Activated CD8-positive, alpha-beta memory T cell treated with anti-CD3 and anti-CD28 coated beads for 24 hours (primary cell): ENCODE data around the gene PLIN1.

Source experiments
- DNase-seq: peaks from one replicate; pipeline ENCODE4 v3.0.0-alpha.2; 2020

PLIN1 gene

DNA sequence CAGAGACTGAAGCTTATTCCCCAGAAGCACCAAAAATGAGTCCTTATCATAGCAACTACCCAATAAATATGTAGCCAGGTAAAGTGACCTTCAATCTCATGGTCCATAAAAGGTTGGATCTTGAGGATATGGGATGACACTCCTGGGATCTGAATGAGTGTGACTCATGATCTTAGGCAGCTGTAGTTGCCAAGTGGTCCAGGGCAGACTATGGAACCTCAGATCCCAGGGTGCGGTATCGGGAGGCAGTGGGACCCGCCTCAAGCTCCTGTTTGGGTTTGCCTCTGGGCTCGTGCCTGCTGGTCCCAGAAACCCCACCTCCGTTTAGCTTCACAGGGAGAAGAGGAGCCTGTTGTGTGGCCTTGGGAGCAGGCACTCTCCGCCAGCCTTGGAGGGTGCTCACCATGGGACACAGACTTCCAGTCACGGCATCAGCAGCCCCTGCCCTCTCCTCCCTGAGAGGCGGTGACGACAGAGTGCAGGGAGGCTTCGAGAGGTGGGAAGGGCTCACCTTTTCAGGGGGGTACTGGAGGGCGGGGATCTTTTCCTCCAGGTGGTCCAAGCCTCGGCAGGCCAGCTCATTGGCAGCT lies 8.1 kb downstream of the PLIN1 start:
- DNase-seq = no peak

- no peak for DNase-seq
These were observed 9.2 kb downstream of the PLIN1 start for GRCh38 chr15:89669941-89670340.

DNA sequence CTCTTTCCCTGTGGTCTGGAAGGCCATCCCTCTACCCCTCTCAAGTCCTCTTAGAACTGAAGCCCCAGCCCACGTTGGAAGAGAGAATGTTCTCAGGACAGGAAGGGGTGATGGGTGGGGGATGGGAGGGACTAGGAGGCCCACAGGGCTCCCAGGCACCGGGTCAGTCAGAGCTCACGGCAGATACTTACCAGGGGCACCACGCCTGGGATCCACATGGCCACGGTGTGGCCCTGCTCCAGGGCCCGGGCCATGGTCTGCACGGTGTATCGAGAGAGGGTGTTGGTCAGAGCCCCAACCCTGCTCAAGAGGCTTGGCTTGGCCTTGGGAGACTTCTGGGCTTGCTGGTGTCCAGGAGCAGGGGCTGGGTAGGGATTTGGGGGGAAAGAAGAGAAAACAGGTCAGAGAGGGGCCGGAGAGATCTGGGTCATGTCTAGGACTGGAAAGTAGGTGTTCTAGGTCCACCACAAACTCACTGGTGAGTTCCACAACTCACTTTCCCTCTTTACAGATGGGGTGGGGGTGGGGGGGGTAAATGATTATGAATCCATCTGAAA lies 9.8 kb downstream of the PLIN1 start:
- DNase-seq = no peak

DNA sequence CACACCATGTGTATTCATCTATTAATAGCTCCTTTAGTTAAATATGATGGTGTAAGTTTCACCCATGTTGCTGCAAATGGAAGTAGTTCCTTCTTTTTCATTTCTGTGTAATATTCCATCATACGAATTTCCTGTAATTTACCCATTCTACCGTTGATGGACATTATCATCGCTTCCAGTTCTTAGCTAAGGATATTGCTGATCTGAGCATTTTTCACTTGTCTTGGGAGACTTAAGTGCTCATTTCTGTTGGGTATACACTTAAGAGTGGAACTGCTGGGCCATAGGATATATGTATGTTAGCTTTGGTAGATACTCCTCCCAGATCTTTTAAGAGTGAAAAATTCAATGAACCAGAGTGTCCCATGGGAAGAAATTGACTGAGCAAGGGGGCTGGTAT lies 11.0 kb downstream of the PLIN1 start:
- DNase-seq = no peak

- no peak for DNase-seq
These were observed 11.5 kb downstream of the PLIN1 start for GRCh38 chr15:89667706-89667960.

DNA sequence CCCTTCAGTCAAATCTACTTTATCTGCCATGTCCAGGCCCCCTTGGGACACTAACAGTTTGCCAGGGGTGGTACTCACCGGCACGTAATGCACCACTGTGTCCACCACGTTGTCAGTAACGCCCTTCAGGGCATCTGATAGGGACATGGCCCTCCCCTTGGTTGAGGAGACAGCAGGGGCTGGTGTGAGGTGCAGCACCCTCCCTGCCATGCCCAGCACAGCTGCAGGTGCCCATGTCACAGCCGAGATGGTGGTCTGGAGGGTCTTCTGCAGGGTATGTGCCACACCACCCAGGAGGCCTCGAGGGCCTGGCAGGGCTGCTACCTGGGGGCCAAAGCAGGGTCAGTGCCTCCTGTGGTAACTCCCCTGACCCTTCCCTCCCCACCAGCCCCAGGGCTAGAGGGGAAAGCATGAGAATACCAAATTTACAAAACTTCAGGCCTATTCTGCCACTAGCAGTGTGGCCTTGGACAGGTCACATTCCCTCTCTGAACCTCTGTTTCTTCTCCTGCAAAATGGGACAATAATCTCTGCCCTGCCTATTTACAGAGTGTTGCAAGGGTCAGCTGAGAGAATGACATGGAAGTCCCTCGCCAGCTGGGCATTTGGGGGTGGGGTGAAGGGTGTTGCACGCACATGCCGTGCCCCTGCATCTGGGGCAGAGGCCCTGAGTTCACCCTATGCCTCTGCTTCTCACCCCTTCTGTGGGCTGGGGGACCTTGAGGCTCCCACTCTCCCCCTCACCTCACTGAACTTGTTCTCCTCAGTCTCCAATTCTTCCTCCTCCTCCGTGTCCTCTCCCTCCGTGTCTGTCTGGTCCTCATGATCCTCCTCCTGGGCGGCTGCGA lies 12.1 kb downstream of the PLIN1 start:
- DNase-seq = no peak

GRCh38 chr15:89666184-89666857 lies 12.8 kb downstream of the PLIN1 start:
- no peak for DNase-seq

DNA sequence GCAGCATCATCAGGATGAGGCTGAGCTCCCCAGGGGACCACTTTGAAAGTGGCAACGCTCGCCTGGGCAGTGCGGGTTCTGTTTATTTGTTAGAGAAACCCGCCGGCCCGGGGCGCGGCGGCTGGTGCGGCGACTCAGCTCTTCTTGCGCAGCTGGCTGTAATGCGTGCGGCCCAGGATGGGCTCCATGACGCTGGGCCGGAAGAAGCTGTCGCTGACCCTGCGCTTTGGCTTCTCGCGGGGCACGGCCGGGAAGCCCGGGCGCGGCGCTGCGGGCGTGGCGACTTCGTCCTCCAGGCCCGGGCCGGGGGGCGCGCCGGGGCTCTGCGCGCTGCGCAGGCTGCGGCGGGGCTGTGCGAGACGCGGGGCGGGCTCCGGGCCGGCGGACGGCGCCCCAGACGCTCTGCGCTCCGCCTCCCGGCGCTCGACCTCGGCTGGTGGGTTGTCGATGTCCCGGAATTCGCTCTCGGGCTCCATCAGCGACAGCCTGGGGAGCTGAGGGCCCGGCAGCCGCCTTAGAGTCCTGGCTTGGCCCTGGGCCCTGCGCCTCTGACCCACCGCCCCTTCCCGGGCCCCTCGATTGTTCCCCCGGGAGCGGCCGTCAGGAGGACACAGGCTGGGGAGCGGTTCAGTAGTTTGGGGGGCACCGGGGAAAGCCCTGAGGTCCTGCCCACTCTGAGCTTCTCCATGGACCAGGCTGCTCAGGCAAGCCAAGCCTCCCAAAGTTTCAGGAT lies 13.6 kb downstream of the PLIN1 start:
- DNase-seq = no peak

DNA sequence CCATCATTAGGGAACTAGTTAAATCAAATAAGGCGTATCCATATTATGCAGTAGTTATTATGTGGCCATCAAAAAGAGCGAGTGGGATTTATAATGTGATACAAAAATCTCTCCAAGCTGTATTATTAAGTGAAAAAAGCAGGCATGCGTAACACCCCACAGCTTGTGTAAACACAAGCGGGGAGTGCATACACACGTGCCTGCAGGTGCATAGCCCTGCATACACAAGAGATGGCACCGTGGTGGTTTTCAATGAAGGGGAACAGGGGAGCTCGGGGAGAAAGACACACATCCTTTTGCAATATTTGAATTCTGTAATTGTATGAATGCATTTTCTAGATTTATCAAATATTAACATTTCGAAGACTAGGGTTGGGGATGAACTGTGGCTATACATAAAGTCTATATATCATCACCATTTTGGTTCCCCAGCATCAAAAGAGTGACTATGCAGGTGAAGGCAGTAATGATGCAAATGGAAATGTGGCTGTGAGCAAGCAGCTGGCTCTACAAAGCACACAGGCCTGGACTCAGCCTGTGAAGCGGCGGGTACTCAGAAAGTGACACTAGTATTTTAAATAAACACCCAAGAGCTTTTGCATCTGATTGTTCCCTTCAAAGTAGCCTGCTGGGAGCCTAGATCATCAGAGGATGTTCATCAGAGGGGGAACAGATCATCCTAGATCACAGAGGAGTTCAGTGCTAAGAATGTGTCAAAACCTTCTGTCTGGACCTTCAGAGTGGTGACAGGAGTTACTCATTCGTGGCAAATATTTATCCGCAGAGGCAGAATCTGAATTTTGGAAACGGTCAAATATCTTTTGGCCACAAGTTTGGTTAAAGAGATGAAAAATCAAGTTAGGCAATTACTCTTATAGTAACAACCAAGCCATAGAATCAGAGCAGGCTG lies 14.5 kb downstream of the PLIN1 start:
- no peak for DNase-seq

DNA sequence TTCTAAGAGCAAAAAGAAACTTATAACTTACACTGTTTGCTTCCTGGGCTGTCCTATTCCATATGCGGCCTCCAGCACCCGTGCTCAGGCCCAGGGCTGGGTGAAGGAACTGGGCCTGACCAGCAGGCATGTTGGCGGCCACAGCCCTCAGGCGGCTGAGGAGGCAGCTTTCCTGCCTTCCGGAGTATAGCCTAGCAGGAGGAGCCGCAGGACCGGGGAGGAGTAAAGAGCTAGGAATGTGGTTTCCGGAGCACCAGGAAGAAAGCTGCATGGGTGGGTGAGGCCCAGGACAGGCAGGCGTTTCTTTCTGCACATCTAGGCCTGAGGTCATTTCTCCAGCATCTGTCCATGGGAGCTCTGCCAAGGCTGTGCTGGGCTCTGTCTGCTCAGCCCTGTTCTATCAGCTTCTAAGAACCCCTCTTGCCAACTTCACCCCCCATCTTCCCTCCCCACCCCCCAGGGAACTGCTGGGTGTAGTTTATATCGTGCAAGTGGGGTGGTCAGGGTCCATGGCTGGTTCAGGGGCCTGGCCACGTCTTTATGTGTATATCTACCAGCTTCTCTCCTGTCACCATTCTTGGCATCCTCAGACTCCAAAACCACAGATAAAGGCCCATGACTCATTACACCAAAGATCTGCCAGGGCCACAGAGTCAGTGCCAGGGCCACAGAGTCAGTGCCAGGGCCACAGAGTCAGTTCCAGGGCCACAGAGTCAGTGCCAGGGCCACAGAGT lies 16.1 kb downstream of the PLIN1 start:
- no peak for DNase-seq

DNA sequence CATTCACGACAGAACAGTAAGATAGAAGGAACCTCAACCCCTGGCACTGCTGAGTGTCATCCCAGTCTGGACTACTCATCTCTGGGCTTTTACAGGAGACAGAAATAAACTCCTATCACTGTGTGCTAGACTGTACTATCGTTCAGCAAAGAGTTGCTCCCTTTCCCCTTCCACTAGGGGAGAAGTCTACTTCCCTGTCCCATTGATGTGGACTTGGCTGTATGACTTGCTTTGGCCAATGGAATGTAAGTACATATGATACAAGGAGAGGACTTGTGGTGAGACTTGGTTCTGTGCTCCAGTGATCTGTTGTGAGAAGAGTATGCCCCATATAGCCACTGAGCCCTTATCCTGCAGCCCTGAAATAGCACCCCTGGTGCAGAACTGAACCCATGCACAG lies 18.6 kb downstream of the PLIN1 start:
- DNase-seq = no peak

DNA sequence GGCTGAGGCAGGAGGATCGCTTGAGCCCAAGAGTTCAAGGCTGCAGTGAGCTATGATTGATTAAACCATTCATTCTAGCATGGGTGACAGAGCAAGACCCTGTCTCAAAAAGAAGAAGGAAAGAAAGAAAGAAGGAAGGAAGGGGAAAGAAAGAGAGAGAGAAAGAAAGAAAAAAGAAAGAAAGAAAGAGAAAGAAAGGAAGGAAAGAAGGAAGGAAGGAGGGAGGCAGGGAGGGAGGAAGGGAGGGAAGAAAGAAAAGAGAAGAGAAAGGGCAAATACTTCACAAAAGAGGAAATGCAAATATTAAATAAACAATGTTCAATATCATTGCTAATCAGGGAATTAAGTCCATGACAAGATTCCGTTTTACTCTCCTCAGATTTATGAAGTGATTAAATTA lies 19.9 kb downstream of the PLIN1 start:
- DNase-seq = no peak

- no peak for DNase-seq
These were observed 21.4 kb downstream of the PLIN1 start for GRCh38 chr15:89657686-89658200.

GRCh38 chr15:89656116-89656815 lies 22.9 kb downstream of the PLIN1 start:
- no peak for DNase-seq

DNA sequence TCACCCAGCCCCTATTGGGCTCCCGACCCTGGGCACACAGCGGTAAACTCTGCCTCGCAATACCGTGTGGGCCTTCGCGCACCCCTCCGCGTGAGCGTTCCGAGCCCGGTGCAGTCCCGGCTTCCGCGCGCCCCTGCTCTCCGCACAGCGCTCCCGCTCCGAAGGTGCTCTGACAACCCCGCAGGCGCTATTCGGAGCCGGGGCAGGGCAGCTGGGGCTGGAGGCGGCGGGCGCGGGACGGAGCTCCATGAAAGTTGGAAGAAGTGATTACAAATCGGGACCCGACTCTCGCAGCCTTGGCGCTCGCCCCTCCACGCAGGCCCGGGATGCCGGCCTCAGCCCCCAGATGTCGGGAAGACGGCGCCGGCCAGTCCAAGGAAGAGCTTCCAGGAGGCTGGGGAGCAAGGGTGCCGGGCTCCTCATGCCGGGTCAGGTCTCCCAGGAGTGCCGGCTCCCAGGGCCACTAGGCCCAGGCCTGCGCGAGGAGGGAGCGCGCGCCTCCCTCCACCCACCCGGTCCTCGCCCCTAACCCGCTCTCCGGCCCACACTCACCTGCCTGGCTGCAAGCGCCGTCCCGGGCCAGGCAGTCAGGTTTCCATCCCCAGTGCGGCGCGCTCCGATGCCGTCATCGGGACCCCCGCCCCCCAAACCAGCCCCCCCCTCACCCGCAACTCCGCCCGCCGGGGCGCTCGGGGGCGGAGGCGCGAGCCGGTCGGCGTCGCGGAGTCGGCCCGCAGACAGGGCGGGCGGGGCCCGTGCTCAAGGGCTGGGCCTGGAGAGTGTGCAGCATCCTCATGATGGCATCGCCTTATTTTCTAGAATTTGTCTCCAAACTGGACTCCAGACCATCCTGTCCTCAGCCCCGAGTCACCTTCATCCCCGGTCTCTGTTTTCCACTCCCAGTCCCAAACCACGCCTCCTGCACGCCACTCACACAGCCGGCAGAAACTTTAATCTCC lies 24.0 kb downstream of the PLIN1 start, which contains the start of gene KIF7:
Gene KIF7, minus strand, starts transcription at position 621 of the 959 bp plus-strand sequence. CDS start 2,537 bp downstream, outside the sequence.
- peak; percentile 65 for DNase-seq

- no peak for DNase-seq
These were observed 24.8 kb downstream of the PLIN1 start for GRCh38 chr15:89654301-89654761.

- no peak for DNase-seq
These were observed 25.6 kb downstream of the PLIN1 start for GRCh38 chr15:89653578-89653977.

GRCh38 chr15:89652666-89653065 lies 26.5 kb downstream of the PLIN1 start:
- DNase-seq = no peak

DNA sequence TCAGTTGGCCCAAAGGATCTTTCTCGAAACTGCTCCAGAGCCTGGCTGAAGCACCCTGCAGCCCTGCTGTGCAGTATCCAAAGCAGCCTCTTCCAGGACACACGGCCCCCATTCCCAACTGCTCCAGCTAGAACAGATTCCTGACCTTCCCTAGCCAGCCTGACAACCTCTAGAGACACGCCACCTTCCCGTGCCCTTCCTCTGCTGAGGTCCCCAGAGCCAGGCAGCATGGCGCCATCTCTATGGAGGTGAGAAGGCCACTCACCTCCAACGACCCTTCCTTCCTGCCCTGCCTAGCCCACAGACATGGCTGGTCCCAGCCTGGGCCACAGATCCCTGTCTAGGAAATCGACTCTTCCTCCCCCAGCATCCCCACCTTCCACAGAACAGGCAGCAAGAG lies 27.0 kb downstream of the PLIN1 start:
- DNase-seq = no peak
